Epidermal melanocyte (primary cell): ENCODE results near the gene SLC25A29.

Experiments used
- DNase-seq: peaks from one replicate; pipeline ENCODE4 v3.0.0; 2011; ENCODE audit warnings: low spot score; ENCODE audit not compliant: insufficient read length

The SLC25A29 gene

GRCh38 chr14:100282766-100283419 lies 23.4 kb downstream of the SLC25A29 start:
- no peak for DNase-seq

DNA sequence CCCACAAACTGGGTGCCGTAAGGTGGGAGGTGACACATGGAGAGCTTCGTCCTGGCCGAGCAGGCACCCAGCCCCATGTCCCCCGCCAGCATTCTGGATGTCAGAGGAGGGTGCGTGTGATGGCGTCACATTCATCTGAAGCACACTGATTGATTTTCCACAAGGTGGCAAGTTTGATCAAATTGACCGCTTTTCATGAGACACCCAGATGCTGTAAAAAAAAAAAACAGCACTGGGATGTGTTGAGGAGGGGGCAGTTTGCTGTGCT lies 24.2 kb downstream of the SLC25A29 start:
- no peak for DNase-seq

- no peak for DNase-seq
These were observed 24.8 kb downstream of the SLC25A29 start for GRCh38 chr14:100281286-100282082.

DNA sequence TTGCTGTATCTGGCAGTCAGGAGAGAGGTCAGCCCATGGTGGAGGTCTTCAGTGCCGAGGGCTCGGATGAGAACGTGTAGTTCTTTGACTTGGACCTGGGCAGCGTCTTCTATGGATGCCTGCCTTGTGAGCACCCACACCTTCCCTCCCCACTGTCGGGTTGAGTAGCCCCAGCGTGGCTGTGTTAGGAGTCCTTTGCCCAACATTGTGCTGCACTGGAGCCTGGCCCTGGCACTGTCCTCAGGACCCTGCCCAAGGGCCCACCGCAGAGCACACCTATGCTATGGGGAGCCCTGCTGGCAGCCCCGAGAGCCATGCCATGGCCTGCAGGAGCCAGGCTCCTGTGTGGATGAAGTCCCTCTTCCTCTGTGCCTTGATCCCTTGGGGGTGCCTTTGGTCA lies 26.7 kb downstream of the SLC25A29 start:
- DNase-seq, result no peak

DNA sequence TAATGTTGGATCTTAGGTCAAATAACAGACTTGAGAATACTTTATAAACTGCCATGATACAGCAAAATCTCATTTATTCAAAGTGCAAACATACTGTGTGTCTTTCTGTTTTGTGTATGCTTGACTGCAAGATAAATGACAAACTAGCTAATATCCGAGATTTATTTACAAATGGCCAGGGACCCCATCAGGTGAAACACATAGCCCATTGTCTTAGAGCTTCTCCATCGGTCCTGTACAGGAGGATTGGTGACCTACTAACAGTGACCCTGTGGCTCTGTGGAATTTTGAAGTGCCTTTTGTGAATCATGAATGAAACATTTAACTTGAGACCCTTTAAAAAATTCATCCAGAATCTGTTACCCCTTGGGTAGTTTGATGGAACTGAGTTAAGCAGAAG lies 27.1 kb downstream of the SLC25A29 start:
- no peak for DNase-seq

DNA sequence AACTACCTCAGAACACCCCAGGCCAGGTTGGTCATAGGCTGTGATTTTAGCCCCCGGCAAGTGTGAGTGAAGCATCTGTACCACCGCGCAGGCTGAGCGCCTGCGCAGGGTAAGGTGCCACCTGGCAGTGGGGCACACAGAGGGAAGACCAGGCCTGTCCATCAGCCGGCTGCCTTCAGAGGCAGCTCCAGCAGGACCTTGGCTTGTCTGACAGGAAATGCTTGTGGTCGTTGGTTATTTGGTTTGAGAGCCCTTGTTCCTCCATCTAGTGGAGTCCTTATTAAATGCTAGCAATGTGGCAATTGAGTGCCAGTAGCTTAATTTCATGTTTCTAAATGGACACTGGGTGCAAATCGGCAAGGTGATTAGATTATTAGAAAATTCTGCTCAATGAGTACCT lies 27.5 kb downstream of the SLC25A29 start:
- peak; percentile 90 for DNase-seq

GRCh38 chr14:100275214-100275613 lies 31.0 kb downstream of the SLC25A29 start:
- no peak for DNase-seq

DNA sequence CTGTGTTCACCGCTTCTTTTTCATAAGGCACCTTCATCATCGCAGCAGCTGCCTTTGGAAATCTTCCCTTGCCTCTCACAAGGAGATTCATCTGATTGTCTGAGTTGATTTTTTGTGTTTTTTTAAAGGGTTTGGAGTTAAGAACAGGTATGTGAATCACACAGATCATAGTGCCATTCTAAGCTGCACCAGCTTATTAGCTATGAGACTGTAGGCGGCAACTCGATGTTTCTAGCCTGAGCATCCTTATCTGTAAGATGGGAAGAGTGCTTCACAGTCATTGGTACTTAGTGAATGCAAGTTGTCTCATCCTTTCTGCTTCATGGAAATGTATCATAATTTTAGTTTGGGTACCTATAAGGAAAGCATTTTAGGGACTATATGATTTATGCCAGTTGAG lies 32.0 kb downstream of the SLC25A29 start:
- DNase-seq, result no peak

GRCh38 chr14:100271247-100271939 lies 34.9 kb downstream of the SLC25A29 start:
- no peak for DNase-seq

GRCh38 chr14:100268591-100269207 lies 37.5 kb downstream of the SLC25A29 start:
- no peak for DNase-seq

GRCh38 chr14:100267990-100268389 lies 38.3 kb downstream of the SLC25A29 start:
- no peak for DNase-seq

DNA sequence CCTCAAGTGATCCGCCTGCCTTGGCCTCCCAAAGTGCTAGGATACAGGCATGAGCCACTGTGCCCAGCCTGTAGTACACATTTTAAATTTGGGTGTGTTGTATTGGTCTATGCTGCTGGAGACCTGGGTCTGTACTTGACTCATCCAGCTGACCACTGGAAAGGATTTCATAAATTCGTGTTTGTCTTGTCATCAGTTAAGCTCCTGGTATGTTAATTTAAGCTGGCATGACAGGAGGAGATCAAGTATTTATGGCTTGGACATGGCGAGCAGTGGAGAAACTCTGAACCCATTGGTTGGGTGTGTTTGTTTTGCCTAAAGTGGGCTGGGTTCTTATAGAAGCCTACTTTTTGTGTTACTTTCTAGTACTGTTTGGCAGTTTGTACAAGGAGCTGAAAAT lies 43.1 kb downstream of the SLC25A29 start:
- DNase-seq, result no peak

GRCh38 chr14:100262545-100262944 lies 43.7 kb downstream of the SLC25A29 start:
- no peak for DNase-seq

DNA sequence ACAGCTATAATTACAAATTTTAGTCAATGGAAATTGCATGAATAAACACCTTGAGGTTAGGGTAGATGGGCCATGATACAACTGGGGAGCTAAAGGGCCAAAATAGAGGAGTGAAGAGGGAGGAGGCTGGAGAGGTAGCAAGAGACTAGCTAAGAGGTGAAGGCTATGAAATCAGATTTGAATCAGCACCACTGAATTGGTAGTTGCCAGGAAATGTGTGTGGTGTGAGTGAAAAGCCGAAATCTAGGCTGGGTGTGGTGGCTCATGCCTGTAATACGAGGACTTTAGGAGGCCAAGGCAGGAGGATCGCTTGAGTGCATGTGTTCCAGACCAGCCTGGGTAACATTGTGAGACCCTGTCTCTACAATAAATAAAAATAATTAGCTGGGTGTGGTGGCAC lies 44.6 kb downstream of the SLC25A29 start:
- no peak for DNase-seq

- no peak for DNase-seq
These were observed 49.8 kb downstream of the SLC25A29 start for GRCh38 chr14:100256339-100256895.

- no peak for DNase-seq
These were observed 53.6 kb downstream of the SLC25A29 start for GRCh38 chr14:100252684-100253083.

DNA sequence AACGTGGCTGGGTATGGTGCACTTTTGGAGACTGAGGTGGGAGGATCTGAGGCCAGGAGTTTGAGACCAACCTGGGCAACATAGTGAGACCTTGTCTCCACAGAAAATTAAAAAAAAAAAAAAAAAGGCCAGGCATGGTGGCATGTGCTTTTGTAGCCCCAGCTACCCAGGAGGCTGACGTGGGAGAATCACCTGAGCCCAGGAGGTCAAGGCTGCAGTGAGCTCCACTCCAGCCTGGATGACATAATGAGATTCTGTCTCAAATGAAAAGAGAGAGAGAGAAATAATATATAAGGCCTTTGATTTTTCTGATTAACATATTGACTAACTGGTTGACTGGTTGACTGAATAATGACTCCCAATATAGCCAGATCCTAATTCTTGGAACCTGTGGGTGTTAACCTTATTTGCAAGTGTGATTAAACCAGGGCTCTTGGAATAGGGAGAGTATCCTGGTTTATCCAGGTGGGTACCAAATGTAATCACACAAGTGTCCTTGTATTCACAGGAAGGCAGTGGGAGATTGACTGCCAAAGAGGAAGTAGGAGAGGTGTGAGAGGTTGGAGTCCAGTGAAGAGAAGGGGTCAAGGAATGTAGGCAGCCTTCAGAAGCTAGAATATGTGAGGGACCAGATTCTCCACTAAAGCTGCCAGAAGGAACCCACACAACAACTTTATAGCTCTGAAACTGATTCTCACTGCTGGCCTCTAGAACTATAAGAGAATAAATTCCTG lies 55.3 kb downstream of the SLC25A29 start:
- DNase-seq, result no peak

DNA sequence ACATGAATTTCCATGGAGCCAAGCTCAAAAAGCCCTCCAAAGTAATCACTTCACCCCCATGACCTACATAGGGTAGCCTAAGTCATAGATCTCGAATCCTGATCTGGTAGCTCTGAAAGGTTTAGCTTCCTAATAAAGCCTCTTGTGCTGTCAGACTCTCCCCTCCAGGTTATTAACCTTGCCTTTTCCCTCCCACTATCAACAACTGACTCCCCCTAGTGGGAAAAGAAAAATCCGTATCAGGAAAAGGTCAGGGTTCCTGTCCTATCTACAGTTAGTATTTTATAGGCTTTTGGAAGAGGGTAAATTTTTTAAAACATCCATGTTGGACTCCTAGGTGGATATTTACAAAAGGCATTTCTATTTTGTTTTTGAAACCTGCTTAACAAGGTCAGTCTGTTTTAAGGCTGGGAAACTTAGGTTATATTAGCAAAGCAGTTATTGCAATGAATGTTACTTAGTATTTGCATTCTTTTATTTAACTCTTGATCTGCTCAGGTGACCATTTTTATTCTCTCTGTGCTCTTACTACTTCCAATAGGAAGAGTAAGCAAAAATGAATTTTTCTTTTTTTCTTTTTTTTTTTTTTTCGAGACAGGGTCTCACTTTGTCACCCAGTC lies 59.3 kb downstream of the SLC25A29 start:
- DNase-seq, result peak; percentile 46

GRCh38 chr14:100243020-100243419 lies 63.2 kb downstream of the SLC25A29 start:
- no peak for DNase-seq

GRCh38 chr14:100241279-100241678 lies 65.0 kb downstream of the SLC25A29 start:
- no peak for DNase-seq
